Panc1 (cell line): Measurements from ENCODE around the gene CHRD.

Source experiments
- CTCF ChIP-seq: fragments of 450-650 bp; IDR thresholded peaks from 2 replicates; pipeline ENCODE4 v1.5.1; 2017; ENCODE audit warnings: mild to moderate bottlenecking
- POLR2AphosphoS5 ChIP-seq: IDR thresholded peaks from 2 replicates; pipeline ENCODE4 v1.6.1; 2012; ENCODE audit warnings: mild to moderate bottlenecking, low read depth, low read length, moderate library complexity
- SIN3A ChIP-seq: IDR thresholded peaks from 2 replicates; pipeline ENCODE4 v1.6.1; 2012; ENCODE audit warnings: low read depth, mild to moderate bottlenecking, low read length, moderate library complexity, borderline replicate concordance; ENCODE audit not compliant: insufficient read depth

- TF ChIP-seq CTCF (no peak), SIN3A (no peak), POLR2AphosphoS5 (no peak)
Observed at GRCh38 chr3:184429786-184430185, 49.9 kb downstream of the CHRD start.
